HCT116 (cell line): Measurements from ENCODE around the gene TRIOBP. TPM values are rescaled to one million over a fixed set of nuclear protein-coding genes. Genes with fewer than 3 reads are reported as not detected.

Experiments used
- ATAC-seq: fragments of 200-7000 bp; cut with Tn5 transposase; 2 replicates; pipeline ENCODE4 v1.9.1; 2020; ENCODE audit warnings: mild to moderate bottlenecking, moderate library complexity
- BruUV-seq: library from RNA; stranded (reverse); fragments of 400-500 nt; replicated peaks from 2 replicates; lab custom pipeline; 2021; lab: Mats Ljungman, UMichigan
- CTCF ChIA-PET: fragments of 300-600 bp; sonication (Branson Sonifier 250); formaldehyde crosslinking; loops from one replicate; lab custom pipeline; 2021; ENCODE audit warnings: antibody characterized with exemption; lab: Charles Lee
- POLR2A ChIA-PET: fragments of 300-600, 350-600 bp; sonication (Branson Sonifier 250); formaldehyde crosslinking; loops from one replicate; lab custom pipeline; 2021; ENCODE audit warnings: antibody characterized with exemption; lab: Charles Lee
- RAD21 ChIA-PET, 2 experiments: fragments of 300-600 bp; sonication (Branson Sonifier 250); formaldehyde crosslinking; loops; one replicate each; lab custom pipeline; 2023; ENCODE audit warnings: low total read pairs in 2 of 2; ENCODE audit not compliant: uncharacterized antibody in 2 of 2, unreplicated experiment in 2 of 2, low non-redundant PET in 1 of 2; lab: Charles Lee
- DNase-seq: peaks from one replicate; pipeline ENCODE4 v3.0.0-alpha.2; 2010; ENCODE audit warnings: low read depth, low spot score
- H2AFZ ChIP-seq: fragments of 200-600 bp; shearing (Covaris generic), sonication (generic); 2 replicates; pipeline ENCODE4 v1.6.1; 2017; ENCODE audit warnings: low read depth, mixed run types, mixed read lengths, antibody characterized with exemption, low read length; ENCODE audit not compliant: poor library complexity, severe bottlenecking
- H3K27ac ChIP-seq: 2 replicates; pipeline ENCODE4 v1.5.1; 2012; ENCODE audit warnings: low read depth, low read length
- H3K27me3 ChIP-seq: fragments of 200-600 bp; sonication (generic); 2 replicates; pipeline ENCODE4 v1.6.1; 2016; ENCODE audit warnings: mixed run types, low read length, mixed read lengths; ENCODE audit not compliant: insufficient read depth
- H3K36me3 ChIP-seq, 2 experiments: fragments of 200-500 bp in 1 of 2; fragments of 200-600 bp in 1 of 2; sonication (Bioruptor generic) in 1 of 2; sonication (generic) in 1 of 2; 2 replicates each; pipeline versions ENCODE4 v1.5.1 to v1.6.1; 2014 to 2016; ENCODE audit warnings: low read length in 2 of 2, inconsistent platforms in 1 of 2, mixed read lengths in 1 of 2, mixed run types in 1 of 2; ENCODE audit not compliant: insufficient read depth in 2 of 2, control insufficient read depth in 1 of 2
- H3K4me1 ChIP-seq, 2 experiments: fragments of 200-600 bp in 1 of 2; sonication (generic) in 1 of 2; 2 replicates each; pipeline versions ENCODE4 v1.5.1 to v1.6.1; 2012 to 2017; ENCODE audit warnings: low read length in 2 of 2, inconsistent platforms in 1 of 2, mild to moderate bottlenecking in 1 of 2, mixed read lengths in 1 of 2, mixed run types in 1 of 2, moderate library complexity in 1 of 2; ENCODE audit not compliant: insufficient read depth in 2 of 2, control insufficient read depth in 1 of 2
- H3K4me2 ChIP-seq: fragments of 200-600 bp; sonication (generic); 2 replicates; pipeline ENCODE4 v1.6.1; 2017; ENCODE audit warnings: mixed run types, low read length, mixed read lengths
- H3K4me3 ChIP-seq, 2 experiments: fragments of 200-600 bp in 1 of 2; sonication (generic) in 1 of 2; replicated peaks in 1 of 2; 2 replicates each; pipeline ENCODE4 v1.5.1; 2011 to 2016; ENCODE audit warnings: low read length in 2 of 2, control low read depth in 1 of 2, low read depth in 1 of 2, mild to moderate bottlenecking in 1 of 2, mixed read lengths in 1 of 2, mixed run types in 1 of 2
- H3K79me2 ChIP-seq: fragments of 200-600 bp; sonication (generic); 2 replicates; pipeline ENCODE4 v1.6.1; 2017; ENCODE audit warnings: mild to moderate bottlenecking, mixed run types, low read length, moderate library complexity, mixed read lengths; ENCODE audit not compliant: insufficient read depth
- H3K9ac ChIP-seq: fragments of 200-600 bp; sonication (generic); 2 replicates; pipeline ENCODE4 v1.6.1; 2016; ENCODE audit warnings: low read length, mixed read lengths
- H3K9me2 ChIP-seq: fragments of 200-600 bp; sonication (generic), shearing (Covaris generic); 2 replicates; pipeline ENCODE4 v1.6.1; 2017; ENCODE audit warnings: mixed run types, mild to moderate bottlenecking, moderate library complexity; ENCODE audit not compliant: insufficient read depth
- H3K9me3 ChIP-seq, 2 experiments: fragments of 200-500 bp in 1 of 2; fragments of 200-600 bp in 1 of 2; sonication (Bioruptor generic) in 1 of 2; sonication (generic) in 1 of 2; 2 replicates each; pipeline ENCODE4 v1.6.1; 2014 to 2017; ENCODE audit warnings: low read length in 2 of 2, mixed read lengths in 2 of 2, inconsistent platforms in 1 of 2, low read depth in 1 of 2, mild to moderate bottlenecking in 1 of 2, mixed run types in 1 of 2, moderate library complexity in 1 of 2; ENCODE audit not compliant: control insufficient read depth in 1 of 2, insufficient read depth in 1 of 2
- H4K20me1 ChIP-seq: fragments of 200-600 bp; sonication (generic), shearing (Covaris generic); 2 replicates; pipeline ENCODE4 v1.6.1; 2017; ENCODE audit warnings: mixed run types, mild to moderate bottlenecking, moderate library complexity; ENCODE audit not compliant: insufficient read depth
- ATF3 ChIP-seq: IDR thresholded peaks from 2 replicates; pipeline ENCODE4 v1.6.1; 2012
- CBX3 ChIP-seq: IDR thresholded peaks from 2 replicates; pipeline ENCODE4 v1.6.1; 2012; ENCODE audit warnings: low read depth
- CEBPB ChIP-seq: IDR thresholded peaks from 2 replicates; pipeline ENCODE4 v1.6.1; 2012; ENCODE audit warnings: low read depth
- CTCF ChIP-seq, 3 experiments: fragments of 200-600 bp in 1 of 3; sonication (generic) in 1 of 3; IDR thresholded peaks in 2 of 3; conservative IDR thresholded peaks in 1 of 3; 2 replicates each; pipeline ENCODE4 v1.5.1; 2012 to 2017; ENCODE audit warnings: low read depth in 2 of 3, low read length in 2 of 3, antibody characterized with exemption in 1 of 3, borderline replicate concordance in 1 of 3, control low read depth in 1 of 3, mild to moderate bottlenecking in 1 of 3, mixed read lengths in 1 of 3, mixed run types in 1 of 3, moderate library complexity in 1 of 3; ENCODE audit not compliant: insufficient read depth in 1 of 3
- EGR1 ChIP-seq: IDR thresholded peaks from 2 replicates; pipeline ENCODE4 v1.6.1; 2012; ENCODE audit warnings: low read depth
- ELF1 ChIP-seq: IDR thresholded peaks from 2 replicates; pipeline ENCODE4 v1.6.1; 2012; ENCODE audit warnings: low read depth, borderline replicate concordance
- EZH2 ChIP-seq: fragments of 200-600 bp; sonication (generic); IDR thresholded peaks from 2 replicates; pipeline ENCODE4 v1.6.1; 2017; ENCODE audit warnings: antibody characterized with exemption, mixed run types
- EZH2phosphoT487 ChIP-seq: fragments of 200-600 bp; IDR thresholded peaks from 2 replicates; pipeline ENCODE4 v1.6.1; 2018; ENCODE audit warnings: antibody characterized with exemption, borderline replicate concordance
- FOSL1 ChIP-seq: IDR thresholded peaks from 2 replicates; pipeline ENCODE4 v1.6.1; 2012; ENCODE audit warnings: low read depth
- MAX ChIP-seq: IDR thresholded peaks from 2 replicates; pipeline ENCODE4 v1.6.1; 2012
- POLR2A ChIP-seq: IDR thresholded peaks from 2 replicates; pipeline ENCODE4 v1.7.0; 2011; ENCODE audit warnings: borderline replicate concordance; ENCODE audit not compliant: insufficient read depth, insufficient read length; ENCODE audit errors: extremely low read depth
- SP1 ChIP-seq: IDR thresholded peaks from 2 replicates; pipeline ENCODE4 v1.6.1; 2012; ENCODE audit warnings: low read depth
- YY1 ChIP-seq: IDR thresholded peaks from 2 replicates; pipeline ENCODE4 v1.6.1; 2011; ENCODE audit warnings: low read length, low read depth, moderate library complexity, mild to moderate bottlenecking; ENCODE audit not compliant: insufficient replicate concordance; ENCODE audit errors: extremely low read depth
- ZBTB33 ChIP-seq: IDR thresholded peaks from 2 replicates; pipeline ENCODE4 v1.6.1; 2011; ENCODE audit warnings: mild to moderate bottlenecking, low read length, moderate library complexity; ENCODE audit not compliant: insufficient replicate concordance; ENCODE audit errors: extremely low read depth
- ZFX ChIP-seq: fragments of 450-650 bp; IDR thresholded peaks from 2 replicates; pipeline ENCODE4 v1.6.1; 2017
- intact Hi-C: fragments of 100-400 bp; cut with micrococcal nuclease; formaldehyde crosslinking; loops from 2 replicates; pipeline ENCODE4 v1.10.0; 2022
- total RNA-seq: library from RNA; stranded (reverse); gene quantifications from one replicate; pipeline ENCODE4 v1.2.1, GENCODE V29; 2021; ENCODE audit not compliant: unreplicated experiment

The TRIOBP gene
- total RNA-seq, 1 experiment from 2014 or later = 244 TPM

- ATAC-seq = no peak
- Histone ChIP-seq H3K9me3 (no peaks in the 10 kb centered on the region), H2AFZ (no peak overlapping the region), H3K4me1 (peaks cover 0 to 7% of the 10 kb centered on the region in 2 experiments; a peak in 1 of 4 replicates), H3K79me2 (no peaks in the 10 kb centered on the region), H3K4me2 (no peak overlapping the region), H3K9me2 (no peaks in the 10 kb centered on the region), H3K27ac (no peak overlapping the region), H3K36me3 (no peaks in the 10 kb centered on the region), H3K27me3 (no peaks in the 10 kb centered on the region), H3K9ac (no peak overlapping the region), H3K4me3 (no peak overlapping the region), H4K20me1 (no peaks in the 10 kb centered on the region)
- no TSS peak for BruUV-seq
- TF ChIP-seq FOSL1 (no peak), ZBTB33 (no peak), EZH2phosphoT487 (no peak), ATF3 (no peak), CEBPB (no peak), EGR1 (no peak), YY1 (no peak), ELF1 (no peak), CTCF (IDR thresholded peaks at IDR 0.05 in 2 of 3, conservative IDR thresholded peaks at IDR 0.05 in 1 of 3; ENCODE audit: borderline replicate concordance in 1 of 3, insufficient read depth in 1 of 3, low read depth in 2 of 3, low read length in 2 of 3) (no peak), MAX (no peak), EZH2 (no peak), SP1 (no peak), POLR2A (no peak), ZFX (no peak), CBX3 (no peak)
- POLR2A ChIA-PET = interaction anchor here (1.1 kb wide), 1 partner anchor 18 kb away, joined by 3 read pairs; the partner anchor contains the start of gene GCAT
- CTCF ChIA-PET = interaction anchor here (0.7 kb wide), 1 partner anchor 39 kb away, joined by 3 read pairs; no protein-coding TSS in a partner anchor
- RAD21 ChIA-PET = no interaction called here
- DNase-seq = no peak
- intact Hi-C loops = no loop called here
Observed at GRCh38 chr22:37824674-37825641, 128.1 kb downstream of the TRIOBP start.
